GM23338 (cell line): Measurements from ENCODE around the gene TMEM229B. TPM values are rescaled to one million over a fixed set of nuclear protein-coding genes. Genes with fewer than 3 reads are reported as not detected.

Experiments
- ATAC-seq: fragments of 200-7000 bp; cut with Tn5 transposase; 3 replicates; pipeline ENCODE4 v1.9.1; 2020
- DNase-seq: peaks from one replicate; pipeline ENCODE4 v3.0.0-alpha.2; 2015; ENCODE audit warnings: low spot score
- H2AFZ ChIP-seq: fragments of 200-600 bp; sonication (generic); 2 replicates; pipeline ENCODE4 v1.8.0; 2016; ENCODE audit warnings: antibody characterized with exemption, mild to moderate bottlenecking, moderate library complexity
- H3F3A ChIP-seq: fragments of 200-600 bp; sonication (generic); replicated peaks from 2 replicates; pipeline ENCODE4 v1.8.0; 2017; ENCODE audit warnings: antibody characterized with exemption, mixed run types, low read depth
- H3K27ac ChIP-seq: fragments of 200-600 bp; sonication (generic); 2 replicates; pipeline ENCODE4 v1.6.1; 2016; ENCODE audit warnings: low read depth
- H3K27me3 ChIP-seq: fragments of 200-600 bp; sonication (generic); 2 replicates; pipeline ENCODE4 v1.8.0; 2016; ENCODE audit warnings: mild to moderate bottlenecking, mixed run types, moderate library complexity; ENCODE audit not compliant: insufficient read depth
- H3K36me3 ChIP-seq: fragments of 200-600 bp; sonication (generic); 2 replicates; pipeline ENCODE4 v1.8.0; 2016; ENCODE audit warnings: mild to moderate bottlenecking; ENCODE audit not compliant: insufficient read depth
- H3K4me1 ChIP-seq: fragments of 200-600 bp; sonication (generic); 2 replicates; pipeline ENCODE4 v1.8.0; 2016; ENCODE audit warnings: mild to moderate bottlenecking, moderate library complexity; ENCODE audit not compliant: insufficient read depth
- H3K4me2 ChIP-seq: fragments of 200-600 bp; sonication (generic); 2 replicates; pipeline ENCODE4 v1.7.1; 2017; ENCODE audit warnings: mixed run types
- H3K4me3 ChIP-seq: fragments of 200-600 bp; sonication (generic); 2 replicates; pipeline ENCODE4 v1.6.1; 2016; ENCODE audit warnings: mixed run types
- H3K79me2 ChIP-seq: fragments of 200-600 bp; sonication (generic); replicated peaks from 2 replicates; pipeline ENCODE4 v1.8.0; 2017; ENCODE audit warnings: mild to moderate bottlenecking; ENCODE audit not compliant: insufficient read depth
- H3K9me2 ChIP-seq: fragments of 200-600 bp; sonication (generic); 2 replicates; pipeline ENCODE4 v1.8.0; 2017; ENCODE audit not compliant: insufficient read depth
- H4K20me1 ChIP-seq: fragments of 200-600 bp; sonication (generic); replicated peaks from 2 replicates; pipeline ENCODE4 v1.8.0; 2017; ENCODE audit warnings: mild to moderate bottlenecking; ENCODE audit not compliant: insufficient read depth
- H3K27ac Mint-ChIP-seq: 2 replicates; pipeline ENCODE4 v1.8.0; 2020; ENCODE audit warnings: inconsistent platforms, mild to moderate bottlenecking, moderate library complexity, mixed read lengths
- H3K27me3 Mint-ChIP-seq: 3 replicates; pipeline ENCODE4 v1.8.0; 2022; ENCODE audit warnings: low read depth, mild to moderate bottlenecking, moderate library complexity, mixed read lengths, inconsistent platforms; ENCODE audit not compliant: insufficient read depth, poor library complexity
- H3K36me3 Mint-ChIP-seq: 3 replicates; pipeline ENCODE4 v1.8.0; 2021; ENCODE audit warnings: low read depth, mild to moderate bottlenecking, inconsistent platforms, moderate library complexity, mixed read lengths
- H3K4me1 Mint-ChIP-seq: 3 replicates; pipeline ENCODE4 v1.8.0; 2020; ENCODE audit warnings: mild to moderate bottlenecking, inconsistent platforms, mixed read lengths
- H3K4me3 Mint-ChIP-seq: 3 replicates; pipeline ENCODE4 v1.8.0; 2021; ENCODE audit warnings: moderate library complexity, mild to moderate bottlenecking, inconsistent platforms, mixed read lengths
- H3K9me3 Mint-ChIP-seq: 3 replicates; pipeline ENCODE4 v1.8.0; 2020; ENCODE audit warnings: moderate library complexity, mild to moderate bottlenecking, inconsistent platforms, mixed read lengths
- CREB1 ChIP-seq: fragments of 250-450 bp; sonication (Bioruptor Pico); IDR thresholded peaks from 2 replicates; pipeline ENCODE4 v1.5.0; 2020; ENCODE audit warnings: low read depth, mild to moderate bottlenecking, moderate library complexity
- CTCF ChIP-seq, 2 experiments: fragments of 200-600 bp in 1 of 2; sonication (generic) in 1 of 2; conservative IDR thresholded peaks; 2 replicates each; pipeline versions ENCODE4 v1.5.1 to v1.6.1; 2016 to 2017; ENCODE audit warnings: antibody characterized with exemption in 2 of 2, low read depth in 2 of 2, mild to moderate bottlenecking in 2 of 2, moderate library complexity in 1 of 2
- ETS1 ChIP-seq: IDR thresholded peaks from 2 replicates; pipeline ENCODE4 v1.6.1; 2016; ENCODE audit warnings: antibody characterized with exemption
- EZH2 ChIP-seq: fragments of 200-600 bp; sonication (generic); IDR thresholded peaks from one replicate; pipeline ENCODE4 v1.8.0; 2017; ENCODE audit warnings: antibody characterized with exemption, mild to moderate bottlenecking, low read depth; ENCODE audit not compliant: unreplicated experiment
- JUNB ChIP-seq: IDR thresholded peaks from one replicate; pipeline ENCODE4 v1.6.1; 2016; ENCODE audit warnings: antibody characterized with exemption; ENCODE audit not compliant: unreplicated experiment
- NANOG ChIP-seq: IDR thresholded peaks from 2 replicates; pipeline ENCODE4 v1.6.1; 2016; ENCODE audit warnings: antibody characterized with exemption, borderline replicate concordance
- POLR2AphosphoS5 ChIP-seq: IDR thresholded peaks from 2 replicates; pipeline ENCODE4 v1.6.1; 2016; ENCODE audit warnings: antibody characterized with exemption, low read depth
- REST ChIP-seq: IDR thresholded peaks from one replicate; pipeline ENCODE4 v1.6.1; 2018; ENCODE audit warnings: antibody characterized with exemption; ENCODE audit not compliant: unreplicated experiment
- STAT1 ChIP-seq: IDR thresholded peaks from one replicate; pipeline ENCODE4 v1.6.1; 2016; ENCODE audit warnings: antibody characterized with exemption; ENCODE audit not compliant: unreplicated experiment
- ZNF114 ChIP-seq: fragments of 250-450 bp; sonication (Bioruptor Pico); IDR thresholded peaks from 2 replicates; pipeline ENCODE4 v1.5.0; 2020; ENCODE audit warnings: mild to moderate bottlenecking, moderate library complexity
- ZNF331 ChIP-seq: fragments of 250-450 bp; sonication (Bioruptor Pico); IDR thresholded peaks from 2 replicates; pipeline ENCODE4 v1.5.0; 2020; ENCODE audit warnings: low read depth, mild to moderate bottlenecking, moderate library complexity
- ZNF462 ChIP-seq: fragments of 250-450 bp; sonication (Bioruptor Pico); IDR thresholded peaks from 2 replicates; pipeline ENCODE4 v1.5.0; 2020; ENCODE audit warnings: mild to moderate bottlenecking, moderate library complexity
- polyA plus RNA-seq: library from polyadenylated mRNA; unstranded; fragments of >200 nt; fragmentation: Nextera tagmentation; extraction: Ambion mirVana; gene quantifications from 2 replicates; pipeline ENCODE4 v1.2.1, GENCODE V29; 2016
- total RNA-seq: library from RNA; depleted of rRNA; stranded (reverse); fragments of >200 nt; shearing (Covaris generic); gene quantifications from 2 replicates; pipeline ENCODE4 v1.2.3, GENCODE V29; 2014

Gene TMEM229B
- total and polyA plus RNA-seq, 2 experiments from 2014 or later: 0.42 to 2.4 TPM

- TF ChIP-seq ZNF331 (CRISPR knock-in tag) (no peak), ETS1 (no peak)
Measured at GRCh38 chr14:67502867-67503266, 14.3 kb upstream of the TMEM229B start (continued).

- H3F3A ChIP-seq: no peaks in the 10 kb centered on the region
- Mint-ChIP-seq H3K27me3 (peaks cover 2% of the 10 kb centered on the region), H3K4me1 (no peaks in the 10 kb centered on the region), H3K27ac (no peak overlapping the region), H3K36me3 (no peaks in the 10 kb centered on the region), H3K4me3 (no peak overlapping the region), H3K9me3 (no peaks in the 10 kb centered on the region; the same call in 2 of the 3 replicates)
- H3K4me3 ChIP-seq: no peak overlapping the region
- no peak overlapping the region for H2AFZ ChIP-seq
- ATAC-seq (no peak), DNase-seq (no peak)
- no peak overlapping the region for H3K4me2 ChIP-seq
- H3K4me1 ChIP-seq: no peaks in the 10 kb centered on the region
- H3K27me3 ChIP-seq: no peaks in the 10 kb centered on the region
- no peaks in the 10 kb centered on the region for H3K79me2 ChIP-seq
- H3K9me2 ChIP-seq: no peaks in the 10 kb centered on the region
- H3K36me3 ChIP-seq: no peaks in the 10 kb centered on the region
- no peak overlapping the region for H3K27ac ChIP-seq
- H4K20me1 ChIP-seq: no peaks in the 10 kb centered on the region
- no peak for TF ChIP-seq POLR2AphosphoS5
- TF ChIP-seq CREB1 (CRISPR knock-in tag): no peak
- no peak for TF ChIP-seq ZNF114
- TF ChIP-seq STAT1: no peak
- TF ChIP-seq EZH2: no peak
- TF ChIP-seq NANOG: no peak
- no peak for TF ChIP-seq ZNF462
- no peak for TF ChIP-seq CTCF (conservative IDR thresholded peaks at IDR 0.05; ENCODE audit: low read depth in 2 of 2)
- no peak for TF ChIP-seq JUNB
- no peak for TF ChIP-seq ETS1
- no peak for TF ChIP-seq REST
Measured at GRCh38 chr14:67501670-67502069, 13.1 kb upstream of the TMEM229B start.
